Spleen (tissue), 11 donors: ENCODE data around the gene MXD1. TPM values are rescaled to one million over a fixed set of nuclear protein-coding genes. Genes with fewer than 3 reads are reported as not detected.

ENCODE experiments used
- DNase-seq: peaks from one replicate; pipeline ENCODE4 v3.0.0-alpha.2; 2020
- H3K27ac ChIP-seq, 8 donors: fragments of 200-600 bp; sonication (generic) in 7 of 8; 1 replicate in 4 of 8; 2 replicates in 4 of 8; pipeline versions ENCODE4 v1.5.0 to v1.8.0; 2016 to 2021; ENCODE audit warnings: inconsistent platforms in 4 of 8, mild to moderate bottlenecking in 4 of 8, moderate library complexity in 1 of 8
- H3K27me3 ChIP-seq, 7 donors: fragments of 200-600 bp; sonication (generic) in 6 of 7; replicated peaks in 1 of 7; 1 replicate in 4 of 7; 2 replicates in 3 of 7; pipeline versions ENCODE4 v1.5.0 to v1.8.0; 2016 to 2021; ENCODE audit warnings: inconsistent platforms in 3 of 7, mild to moderate bottlenecking in 1 of 7
- H3K36me3 ChIP-seq, 6 donors: fragments of 200-600 bp; sonication (generic) in 5 of 6; 1 replicate in 4 of 6; 2 replicates in 2 of 6; pipeline versions ENCODE4 v1.5.0 to v1.8.0; 2016 to 2021; ENCODE audit warnings: inconsistent platforms in 2 of 6
- H3K4me1 ChIP-seq, 6 donors: fragments of 200-600 bp; sonication (generic) in 5 of 6; 1 replicate in 3 of 6; 2 replicates in 3 of 6; pipeline versions ENCODE4 v1.5.0 to v1.8.0; 2016 to 2021; ENCODE audit warnings: inconsistent platforms in 3 of 6
- H3K4me3 ChIP-seq, 8 donors: fragments of 200-600 bp; sonication (generic) in 7 of 8; 1 replicate in 4 of 8; 2 replicates in 4 of 8; pipeline versions ENCODE4 v1.5.0 to v1.8.0; 2016 to 2021; ENCODE audit warnings: inconsistent platforms in 4 of 8, mild to moderate bottlenecking in 4 of 8, moderate library complexity in 2 of 8
- H3K9me3 ChIP-seq, 8 donors: fragments of 200-600 bp; sonication (generic) in 7 of 8; 1 replicate in 4 of 8; 2 replicates in 4 of 8; pipeline versions ENCODE4 v1.5.0 to v1.8.0; 2016 to 2021; ENCODE audit warnings: inconsistent platforms in 4 of 8
- CTCF ChIP-seq, 11 experiments: fragments of 200-600 bp in 7 of 11; fragments of 450-650 bp in 4 of 11; sonication (generic) in 4 of 11; IDR thresholded peaks in 8 of 11; conservative IDR thresholded peaks in 3 of 11; 1 replicate in 7 of 11; 2 replicates in 4 of 11; pipeline versions ENCODE4 v1.4.0 to v1.8.0; 2016 to 2021; ENCODE audit warnings: antibody characterized with exemption in 11 of 11, inconsistent platforms in 4 of 11, mild to moderate bottlenecking in 1 of 11
- POLR2A ChIP-seq, 3 donors: fragments of 450-650 bp; IDR thresholded peaks; one replicate each; pipeline ENCODE4 v1.5.1; 2017; ENCODE audit warnings: antibody characterized with exemption in 3 of 3, mild to moderate bottlenecking in 1 of 3
- POLR2AphosphoS5 ChIP-seq, 3 donors: sonication (generic); formaldehyde crosslinking; IDR thresholded peaks; one replicate each; pipeline ENCODE4 v1.5.1; 2017; ENCODE audit warnings: antibody characterized with exemption in 3 of 3
- WGBS, 5 donors: extraction: QIAGEN DNeasy Blood & Tissue Kit in 3 of 5; methylation state at CpG; one replicate each; pipeline versions ENCODE4 v1.1.5 to v1.1.7; 2013 to 2018; 5-methylcytosine and 5-hydroxymethylcytosine counted together
- intact Hi-C: fragments of 100-400 bp; cut with DNase I; formaldehyde crosslinking; loops from one replicate; pipeline ENCODE4 v1.15.0; 2023; ENCODE audit warnings: low total_unique reads
- polyA plus RNA-seq, 3 donors: library from polyadenylated mRNA; stranded (reverse); fragments of 200-250 nt; gene quantifications; one replicate each; pipeline ENCODE4 v1.2.1, GENCODE V29; 2013
- total RNA-seq, 7 donors: library from RNA; depleted of rRNA in 3 of 7; stranded (reverse); fragments of >200 nt in 3 of 7; fragmentation: NEBNext Ultra II Directional in 4 of 7; extraction: Animal tissue kit (Norgen Biotek cat#: 25700) in 4 of 7; gene quantifications; one replicate each; pipeline versions ENCODE4 v1.1.0 to v1.2.1, GENCODE V29; 2016 to 2021
- donor health status: healthy with polysubstance abuse.
- donor health status: DM: no; HTN: no; CAD: no; lungs with moderate emphysema.
- donor health status: DM: no; HTN: no; CAD: no.
- donor health status: Bipolar disorder and iron deficiency.
- donor health status: healthy.
- donor health status: DM: no; HTN: no; CAD: no.
- donor health status: DM: yes; HTN: yes; CAD: no.

Gene MXD1
- total and polyA plus RNA-seq, 10 donors = 2.7 to 241 (median 63.8) TPM

DNA sequence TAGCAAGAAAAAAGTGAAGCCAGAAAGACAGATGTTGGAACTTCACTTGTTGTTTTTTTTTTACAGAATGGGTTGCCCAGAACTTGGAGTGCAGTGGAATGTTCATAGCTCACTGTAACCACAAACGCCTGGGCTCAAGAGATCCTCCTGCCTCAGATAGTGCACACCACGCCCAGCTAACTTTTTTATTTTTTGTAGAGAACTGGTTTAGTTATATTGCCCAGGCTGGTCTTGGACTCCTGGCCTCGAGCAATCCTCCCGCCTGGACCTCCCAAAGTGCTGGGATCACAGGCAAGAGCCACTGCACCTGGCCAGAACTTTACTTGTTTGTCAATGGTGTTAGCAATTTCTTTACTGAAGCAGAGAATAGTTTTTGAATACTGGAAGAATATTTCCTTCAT lies 58.4 kb downstream of the MXD1 start:
- no peak overlapping the region for H3K27ac ChIP-seq
- H3K27me3 ChIP-seq = no peaks in the 10 kb centered on the region
- intact Hi-C loops = no loop called here
- peaks cover 0 to 20% (median 0%) of the 10 kb centered on the region in 6 donors for H3K4me1 ChIP-seq
- peak; percentile 7 for DNase-seq
- H3K36me3 ChIP-seq = no peaks in the 10 kb centered on the region
- no peak overlapping the region for H3K4me3 ChIP-seq
- 60 to 71% (median 69%) methylated on average over 4 of the region's 4 CpGs for WGBS, 5 donors
- TF ChIP-seq POLR2AphosphoS5 (IDR thresholded peaks at IDR 0.05) = no peak
- no peak for TF ChIP-seq POLR2A (IDR thresholded peaks at IDR 0.05)
- TF ChIP-seq CTCF (IDR thresholded peaks at IDR 0.05 in 8 of 11, conservative IDR thresholded peaks at IDR 0.05 in 3 of 11) = no peak
- H3K9me3 ChIP-seq = no peaks in the 10 kb centered on the region

- no peaks in the 10 kb centered on the region for H3K36me3 ChIP-seq
- H3K4me3 ChIP-seq = peak overlapping the region in 1 of 8 donors; percentile 62
- peak overlapping the region in 7 of 8 donors; percentile 52 to 97 (median 90) for H3K27ac ChIP-seq
- 83 to 94% (median 86%) methylated on average over 12 of the region's 12 CpGs for WGBS, 5 donors
- no peaks in the 10 kb centered on the region for H3K9me3 ChIP-seq
- no peaks in the 10 kb centered on the region for H3K27me3 ChIP-seq
- peak; percentile 63 for DNase-seq
- TF ChIP-seq CTCF (IDR thresholded peaks at IDR 0.05 in 8 of 11, conservative IDR thresholded peaks at IDR 0.05 in 3 of 11) (no peak), POLR2A (IDR thresholded peaks at IDR 0.05) (no peak), POLR2AphosphoS5 (IDR thresholded peaks at IDR 0.05) (no peak)
- intact Hi-C loops = no loop called here
- H3K4me1 ChIP-seq = peaks cover 0 to 26% (median 0%) of the 10 kb centered on the region in 6 donors
Measured at GRCh38 chr2:69975136-69975852, 60.4 kb downstream of the MXD1 start.

DNA sequence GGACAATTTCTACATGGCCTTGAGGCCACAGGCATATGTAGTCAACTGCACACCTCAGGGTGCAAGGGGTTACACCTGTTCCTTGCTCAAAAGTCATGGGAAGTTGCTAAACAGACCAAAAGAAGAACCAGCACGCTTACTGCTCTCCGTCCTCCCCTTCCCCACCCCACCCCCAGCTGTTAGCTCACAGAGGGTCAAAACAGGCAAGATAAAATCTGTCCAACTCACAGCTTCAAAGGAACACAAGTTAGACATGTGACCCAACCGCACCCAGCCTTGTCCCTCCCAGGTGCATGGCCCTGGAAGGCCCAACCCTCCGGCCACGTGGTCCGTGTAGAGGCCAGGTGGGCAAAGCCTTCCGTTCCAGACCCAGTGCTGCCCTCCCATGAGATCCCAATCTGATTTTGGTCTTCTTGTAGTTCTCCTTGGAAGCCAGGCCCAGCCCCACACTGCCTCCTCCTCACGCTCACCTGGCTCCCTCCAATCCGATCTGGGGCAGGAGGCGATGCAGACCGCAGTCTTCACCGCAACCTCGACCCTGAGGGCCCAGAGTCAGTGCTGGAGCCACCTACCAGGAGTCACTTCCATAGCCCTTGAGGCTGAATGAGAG lies 61.0 kb downstream of the MXD1 start:
- Histone ChIP-seq H3K4me1 (peaks cover 0 to 26% (median 0%) of the 10 kb centered on the region in 6 donors), H3K27ac (peak overlapping the region in 7 of 8 donors; percentile 60 to 97 (median 90))
- WGBS, 5 donors = 63 to 73% (median 68%) methylated on average over 13 of the region's 13 CpGs

DNA sequence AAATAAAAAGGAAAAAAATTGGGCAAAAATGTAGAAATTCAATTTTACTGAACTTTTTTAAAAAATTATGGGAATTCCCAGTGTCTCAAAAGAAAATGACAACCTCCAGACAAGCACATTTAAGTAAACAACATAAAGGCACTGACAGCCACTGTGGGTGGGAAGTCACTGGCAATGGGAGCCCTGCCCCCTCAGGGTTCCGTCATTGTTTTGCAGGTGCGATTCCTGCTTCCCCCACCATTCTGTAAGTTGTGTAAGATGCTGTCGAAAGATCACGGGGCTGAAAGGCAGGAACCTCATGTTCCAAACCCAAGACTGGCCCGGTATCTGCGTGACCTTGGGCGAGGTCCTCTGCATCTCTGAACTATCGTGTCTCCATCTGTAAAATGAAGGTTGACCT lies 62.3 kb downstream of the MXD1 start:
- DNase-seq = peak; percentile 89
- Histone ChIP-seq H3K27me3 (no peaks in the 10 kb centered on the region), H3K9me3 (no peaks in the 10 kb centered on the region), H3K36me3 (no peaks in the 10 kb centered on the region), H3K4me1 (peaks cover 0 to 26% (median 0%) of the 10 kb centered on the region in 6 donors), H3K27ac (peak overlapping the region in 7 of 8 donors; percentile 60 to 97 (median 90)), H3K4me3 (peak overlapping the region in 1 of 8 donors; percentile 62)
- intact Hi-C loops = no loop called here
- TF ChIP-seq POLR2A (IDR thresholded peaks at IDR 0.05) (no peak), POLR2AphosphoS5 (IDR thresholded peaks at IDR 0.05) (peak in 2 of 3 donors; percentile 23 to 72), CTCF (IDR thresholded peaks at IDR 0.05 in 8 of 11, conservative IDR thresholded peaks at IDR 0.05 in 3 of 11) (peak in 2 of 11 experiments; percentile 23 to 44)
- 53 to 76% (median 64%) methylated on average over 8 of the region's 8 CpGs for WGBS, 5 donors

More for the DNA sequence above, 61.0 kb downstream of the MXD1 start:
- intact Hi-C loops = no loop called here
- Histone ChIP-seq H3K4me3 (peak overlapping the region in 1 of 8 donors; percentile 62), H3K9me3 (no peaks in the 10 kb centered on the region), H3K27me3 (no peaks in the 10 kb centered on the region), H3K36me3 (no peaks in the 10 kb centered on the region)
- TF ChIP-seq POLR2AphosphoS5 (IDR thresholded peaks at IDR 0.05) (peak; percentile 34 to 64 (median 61)), POLR2A (IDR thresholded peaks at IDR 0.05) (no peak)
- peak; percentile 90 for DNase-seq
